Upper lobe of right lung (tissue), 1 donor: ENCODE data around the gene FIZ1. TPM values are rescaled to one million over a fixed set of nuclear protein-coding genes. Genes with fewer than 3 reads are reported as not detected.

Experiments
- ATAC-seq: fragments of 200-7000 bp; cut with Tn5 transposase; one replicate; pipeline ENCODE4 v1.9.1; 2020; ENCODE audit warnings: mild to moderate bottlenecking, moderate library complexity
- DNase-seq: peaks from one replicate; pipeline ENCODE4 v3.0.0-alpha.2; 2020
- H3K27ac ChIP-seq: fragments of 200-600 bp; one replicate; pipeline ENCODE4 v1.8.0; 2022
- H3K27me3 ChIP-seq: fragments of 200-600 bp; one replicate; pipeline ENCODE4 v1.8.0; 2022; ENCODE audit warnings: mild to moderate bottlenecking
- H3K36me3 ChIP-seq: fragments of 200-600 bp; one replicate; pipeline ENCODE4 v1.8.0; 2022
- H3K4me1 ChIP-seq: fragments of 200-600 bp; one replicate; pipeline ENCODE4 v1.8.0; 2022
- H3K4me3 ChIP-seq: fragments of 200-600 bp; one replicate; pipeline ENCODE4 v1.8.0; 2022; ENCODE audit warnings: mild to moderate bottlenecking
- H3K9me3 ChIP-seq: fragments of 200-600 bp; one replicate; pipeline ENCODE4 v1.8.0; 2022
- intact Hi-C: fragments of 100-400 bp; cut with DNase I; formaldehyde crosslinking; loops from one replicate; pipeline ENCODE4 v1.11.0; 2022
- total RNA-seq: library from RNA; stranded (reverse); fragmentation: NEBNext Ultra II Directional; extraction: Animal tissue kit (Norgen Biotek cat#: 25700); gene quantifications from one replicate; pipeline ENCODE4 v1.2.1, GENCODE V29; 2021
- TF ChIP-seq, protein P1 (sequence below): fragments of 200-600 bp; IDR thresholded peaks from one replicate; pipeline ENCODE4 v1.8.0; 2022; ENCODE audit warnings: antibody characterized with exemption
- donor health status: DM: no; HTN: yes; CAD: no; lungs with severe emphysema.

FIZ1 gene
- total RNA-seq, 1 donor from 2014 or later: 14.9 TPM

DNA sequence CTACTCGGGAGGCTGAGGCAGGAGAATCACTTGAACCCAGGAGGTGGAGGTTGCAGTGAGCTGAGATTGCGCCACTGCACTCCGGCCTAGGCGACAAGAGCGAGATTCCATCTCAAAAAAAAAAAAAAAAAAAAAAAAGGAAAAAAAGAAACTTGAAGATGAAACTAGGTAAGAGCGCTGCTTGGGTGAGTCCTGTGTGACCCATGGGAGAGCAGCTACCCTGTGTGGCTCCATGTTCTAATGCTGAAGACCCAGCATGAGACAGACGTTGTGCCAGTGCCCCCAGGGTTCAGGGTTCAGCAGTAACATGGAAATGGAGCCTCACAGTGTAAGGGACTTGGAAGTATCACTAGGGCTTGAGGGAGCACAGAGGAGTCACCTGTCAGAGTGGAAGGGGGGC, 19.1 kb upstream of the FIZ1 start:
- Histone ChIP-seq H3K27ac (peak overlapping the region; percentile 49), H3K36me3 (peaks cover 26% of the 10 kb centered on the region), H3K9me3 (no peaks in the 10 kb centered on the region), H3K27me3 (no peaks in the 10 kb centered on the region), H3K4me1 (peaks cover 21% of the 10 kb centered on the region), H3K4me3 (no peak overlapping the region)
- intact Hi-C loops: no loop called here
- ATAC-seq (no peak), DNase-seq (no peak)
- TF ChIP-seq, protein P1, sequence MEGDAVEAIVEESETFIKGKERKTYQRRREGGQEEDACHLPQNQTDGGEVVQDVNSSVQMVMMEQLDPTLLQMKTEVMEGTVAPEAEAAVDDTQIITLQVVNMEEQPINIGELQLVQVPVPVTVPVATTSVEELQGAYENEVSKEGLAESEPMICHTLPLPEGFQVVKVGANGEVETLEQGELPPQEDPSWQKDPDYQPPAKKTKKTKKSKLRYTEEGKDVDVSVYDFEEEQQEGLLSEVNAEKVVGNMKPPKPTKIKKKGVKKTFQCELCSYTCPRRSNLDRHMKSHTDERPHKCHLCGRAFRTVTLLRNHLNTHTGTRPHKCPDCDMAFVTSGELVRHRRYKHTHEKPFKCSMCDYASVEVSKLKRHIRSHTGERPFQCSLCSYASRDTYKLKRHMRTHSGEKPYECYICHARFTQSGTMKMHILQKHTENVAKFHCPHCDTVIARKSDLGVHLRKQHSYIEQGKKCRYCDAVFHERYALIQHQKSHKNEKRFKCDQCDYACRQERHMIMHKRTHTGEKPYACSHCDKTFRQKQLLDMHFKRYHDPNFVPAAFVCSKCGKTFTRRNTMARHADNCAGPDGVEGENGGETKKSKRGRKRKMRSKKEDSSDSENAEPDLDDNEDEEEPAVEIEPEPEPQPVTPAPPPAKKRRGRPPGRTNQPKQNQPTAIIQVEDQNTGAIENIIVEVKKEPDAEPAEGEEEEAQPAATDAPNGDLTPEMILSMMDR: no peak

DNA sequence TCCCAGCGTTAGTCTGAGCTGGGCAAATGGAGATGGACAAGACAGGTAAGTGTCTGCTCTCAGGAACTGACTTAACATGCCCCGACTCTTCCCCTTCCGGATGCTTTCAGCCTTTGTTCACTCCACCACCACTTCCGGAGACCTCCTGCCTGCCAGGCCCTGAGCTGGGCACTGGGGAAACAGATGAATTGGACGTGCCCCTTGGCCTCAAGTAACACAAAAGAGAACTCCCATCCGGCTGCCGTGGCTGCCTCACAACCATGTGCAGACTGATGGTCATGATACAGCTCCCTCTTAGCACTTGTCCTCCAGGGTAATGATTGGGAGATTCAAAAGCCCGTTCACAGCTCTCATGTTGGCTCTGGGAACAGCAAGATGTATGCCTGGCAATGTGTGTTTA, 18.1 kb upstream of the FIZ1 start:
- intact Hi-C loops: no loop called here

DNA sequence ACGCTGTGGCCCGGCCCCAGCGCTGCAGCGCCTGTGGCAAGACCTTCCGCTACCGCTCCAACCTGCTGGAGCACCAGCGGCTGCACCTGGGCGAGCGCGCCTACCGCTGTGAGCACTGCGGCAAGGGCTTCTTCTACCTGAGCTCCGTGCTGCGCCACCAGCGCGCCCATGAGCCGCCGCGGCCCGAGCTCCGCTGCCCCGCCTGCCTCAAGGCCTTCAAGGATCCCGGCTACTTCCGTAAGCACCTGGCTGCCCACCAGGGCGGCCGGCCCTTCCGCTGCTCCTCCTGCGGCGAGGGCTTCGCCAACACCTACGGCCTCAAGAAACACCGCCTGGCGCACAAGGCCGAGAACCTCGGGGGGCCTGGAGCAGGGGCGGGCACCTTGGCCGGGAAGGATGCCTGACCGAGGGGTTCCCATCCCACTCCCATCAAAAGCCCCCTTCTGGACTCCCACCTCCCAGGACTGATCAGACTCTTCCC, 17.1 kb upstream of the FIZ1 start:
- peaks cover 26% of the 10 kb centered on the region for H3K36me3 ChIP-seq

More for the DNA sequence above, 18.1 kb upstream of the FIZ1 start:
- peaks cover 21% of the 10 kb centered on the region for H3K4me1 ChIP-seq
- ATAC-seq (no peak), DNase-seq (no peak)
- H3K27me3 ChIP-seq: no peaks in the 10 kb centered on the region
- no peak overlapping the region for H3K27ac ChIP-seq
- no peaks in the 10 kb centered on the region for H3K9me3 ChIP-seq
- TF ChIP-seq, protein P1: no peak
- no peak overlapping the region for H3K4me3 ChIP-seq
- peaks cover 26% of the 10 kb centered on the region for H3K36me3 ChIP-seq

DNA sequence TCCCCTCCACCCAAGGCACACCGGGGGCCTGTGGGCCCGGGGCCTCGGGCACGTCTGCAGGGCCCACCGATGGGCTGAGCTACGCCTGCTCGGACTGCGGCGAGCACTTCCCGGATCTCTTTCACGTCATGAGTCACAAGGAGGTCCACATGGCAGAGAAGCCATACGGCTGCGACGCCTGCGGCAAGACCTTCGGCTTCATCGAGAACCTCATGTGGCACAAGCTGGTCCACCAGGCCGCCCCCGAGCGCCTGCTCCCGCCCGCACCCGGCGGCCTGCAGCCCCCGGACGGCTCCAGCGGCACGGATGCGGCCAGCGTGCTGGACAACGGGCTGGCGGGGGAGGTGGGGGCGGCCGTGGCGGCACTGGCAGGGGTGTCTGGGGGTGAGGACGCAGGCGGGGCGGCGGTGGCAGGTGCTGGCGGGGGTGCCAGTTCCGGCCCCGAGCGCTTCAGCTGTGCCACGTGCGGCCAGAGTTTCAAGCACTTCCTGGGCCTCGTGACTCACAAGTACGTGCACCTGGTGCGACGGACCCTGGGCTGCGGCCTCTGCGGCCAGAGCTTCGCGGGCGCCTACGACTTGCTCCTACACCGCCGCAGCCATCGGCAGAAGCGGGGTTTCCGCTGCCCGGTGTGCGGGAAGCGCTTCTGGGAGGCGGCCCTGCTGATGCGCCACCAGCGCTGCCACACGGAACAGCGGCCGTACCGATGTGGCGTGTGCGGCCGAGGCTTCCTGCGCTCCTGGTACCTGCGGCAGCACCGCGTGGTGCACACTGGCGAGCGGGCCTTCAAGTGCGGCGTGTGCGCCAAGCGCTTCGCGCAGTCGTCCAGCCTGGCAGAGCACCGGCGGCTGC, 16.5 kb upstream of the FIZ1 start:
- Histone ChIP-seq H3K27me3 (no peaks in the 10 kb centered on the region), H3K27ac (no peak overlapping the region), H3K9me3 (no peaks in the 10 kb centered on the region), H3K4me1 (peaks cover 30% of the 10 kb centered on the region), H3K4me3 (no peak overlapping the region), H3K36me3 (peaks cover 26% of the 10 kb centered on the region)
- no peak for DNase-seq
- TF ChIP-seq, protein P1: no peak
- intact Hi-C loops: no loop called here
- no peak for ATAC-seq

More for the DNA sequence above, 17.1 kb upstream of the FIZ1 start:
- Histone ChIP-seq H3K27ac (no peak overlapping the region), H3K27me3 (no peaks in the 10 kb centered on the region), H3K4me3 (no peak overlapping the region), H3K9me3 (no peaks in the 10 kb centered on the region), H3K4me1 (peaks cover 30% of the 10 kb centered on the region)
- TF ChIP-seq, protein P1: no peak
- ATAC-seq (no peak), DNase-seq (no peak)
- intact Hi-C loops: no loop called here

DNA sequence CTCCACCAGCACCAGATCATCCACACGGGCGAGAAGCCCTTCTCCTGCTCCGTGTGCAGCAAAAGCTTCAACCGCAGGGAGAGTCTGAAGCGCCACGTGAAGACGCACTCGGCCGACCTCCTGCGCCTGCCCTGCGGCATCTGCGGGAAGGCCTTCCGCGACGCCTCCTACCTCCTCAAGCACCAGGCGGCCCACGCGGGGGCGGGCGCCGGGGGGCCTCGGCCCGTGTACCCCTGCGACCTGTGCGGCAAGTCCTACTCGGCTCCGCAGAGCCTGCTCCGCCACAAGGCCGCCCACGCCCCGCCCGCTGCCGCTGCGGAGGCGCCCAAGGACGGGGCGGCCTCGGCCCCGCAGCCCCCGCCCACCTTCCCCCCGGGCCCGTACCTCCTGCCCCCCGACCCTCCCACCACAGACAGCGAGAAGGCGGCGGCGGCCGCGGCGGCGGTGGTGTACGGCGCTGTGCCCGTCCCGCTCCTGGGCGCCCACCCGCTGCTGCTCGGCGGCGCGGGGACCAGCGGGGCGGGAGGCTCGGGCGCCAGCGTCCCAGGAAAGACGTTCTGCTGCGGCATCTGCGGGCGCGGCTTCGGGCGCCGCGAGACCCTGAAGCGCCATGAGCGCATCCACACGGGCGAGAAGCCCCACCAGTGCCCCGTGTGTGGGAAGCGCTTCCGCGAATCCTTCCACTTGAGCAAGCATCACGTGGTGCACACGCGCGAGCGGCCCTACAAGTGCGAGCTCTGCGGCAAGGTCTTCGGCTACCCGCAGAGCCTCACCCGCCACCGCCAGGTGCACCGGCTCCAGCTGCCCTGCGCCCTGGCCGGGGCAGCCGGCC, 15.6 kb upstream of the FIZ1 start:
- H3K4me1 ChIP-seq: peaks cover 21% of the 10 kb centered on the region
- TF ChIP-seq, protein P1: no peak
- no peak overlapping the region for H3K27ac ChIP-seq
- H3K9me3 ChIP-seq: no peaks in the 10 kb centered on the region
- ATAC-seq: no peak
- no peak overlapping the region for H3K4me3 ChIP-seq
- H3K36me3 ChIP-seq: peaks cover 29% of the 10 kb centered on the region
- no peaks in the 10 kb centered on the region for H3K27me3 ChIP-seq
- no peak for DNase-seq
- intact Hi-C loops: no loop called here
